GM23338 (cell line): ENCODE results near the gene PPIP5K2. TPM values are rescaled to one million over a fixed set of nuclear protein-coding genes. Genes with fewer than 3 reads are reported as not detected.

Source experiments
- ATAC-seq: fragments of 200-7000 bp; cut with Tn5 transposase; 3 replicates; pipeline ENCODE4 v1.9.1; 2020
- DNase-seq: peaks from one replicate; pipeline ENCODE4 v3.0.0-alpha.2; 2015; ENCODE audit warnings: low spot score
- H2AFZ ChIP-seq: fragments of 200-600 bp; sonication (generic); 2 replicates; pipeline ENCODE4 v1.8.0; 2016; ENCODE audit warnings: antibody characterized with exemption, mild to moderate bottlenecking, moderate library complexity
- H3F3A ChIP-seq: fragments of 200-600 bp; sonication (generic); replicated peaks from 2 replicates; pipeline ENCODE4 v1.8.0; 2017; ENCODE audit warnings: antibody characterized with exemption, mixed run types, low read depth
- H3K27ac ChIP-seq: fragments of 200-600 bp; sonication (generic); 2 replicates; pipeline ENCODE4 v1.6.1; 2016; ENCODE audit warnings: low read depth
- H3K27me3 ChIP-seq: fragments of 200-600 bp; sonication (generic); 2 replicates; pipeline ENCODE4 v1.8.0; 2016; ENCODE audit warnings: mild to moderate bottlenecking, mixed run types, moderate library complexity; ENCODE audit not compliant: insufficient read depth
- H3K36me3 ChIP-seq: fragments of 200-600 bp; sonication (generic); 2 replicates; pipeline ENCODE4 v1.8.0; 2016; ENCODE audit warnings: mild to moderate bottlenecking; ENCODE audit not compliant: insufficient read depth
- H3K4me1 ChIP-seq: fragments of 200-600 bp; sonication (generic); 2 replicates; pipeline ENCODE4 v1.8.0; 2016; ENCODE audit warnings: mild to moderate bottlenecking, moderate library complexity; ENCODE audit not compliant: insufficient read depth
- H3K4me2 ChIP-seq: fragments of 200-600 bp; sonication (generic); 2 replicates; pipeline ENCODE4 v1.7.1; 2017; ENCODE audit warnings: mixed run types
- H3K4me3 ChIP-seq: fragments of 200-600 bp; sonication (generic); 2 replicates; pipeline ENCODE4 v1.6.1; 2016; ENCODE audit warnings: mixed run types
- H3K79me2 ChIP-seq: fragments of 200-600 bp; sonication (generic); replicated peaks from 2 replicates; pipeline ENCODE4 v1.8.0; 2017; ENCODE audit warnings: mild to moderate bottlenecking; ENCODE audit not compliant: insufficient read depth
- H3K9me2 ChIP-seq: fragments of 200-600 bp; sonication (generic); 2 replicates; pipeline ENCODE4 v1.8.0; 2017; ENCODE audit not compliant: insufficient read depth
- H4K20me1 ChIP-seq: fragments of 200-600 bp; sonication (generic); replicated peaks from 2 replicates; pipeline ENCODE4 v1.8.0; 2017; ENCODE audit warnings: mild to moderate bottlenecking; ENCODE audit not compliant: insufficient read depth
- H3K27ac Mint-ChIP-seq: 2 replicates; pipeline ENCODE4 v1.8.0; 2020; ENCODE audit warnings: inconsistent platforms, mild to moderate bottlenecking, moderate library complexity, mixed read lengths
- H3K27me3 Mint-ChIP-seq: 3 replicates; pipeline ENCODE4 v1.8.0; 2022; ENCODE audit warnings: low read depth, mild to moderate bottlenecking, moderate library complexity, mixed read lengths, inconsistent platforms; ENCODE audit not compliant: insufficient read depth, poor library complexity
- H3K36me3 Mint-ChIP-seq: 3 replicates; pipeline ENCODE4 v1.8.0; 2021; ENCODE audit warnings: low read depth, mild to moderate bottlenecking, inconsistent platforms, moderate library complexity, mixed read lengths
- H3K4me1 Mint-ChIP-seq: 3 replicates; pipeline ENCODE4 v1.8.0; 2020; ENCODE audit warnings: mild to moderate bottlenecking, inconsistent platforms, mixed read lengths
- H3K4me3 Mint-ChIP-seq: 3 replicates; pipeline ENCODE4 v1.8.0; 2021; ENCODE audit warnings: moderate library complexity, mild to moderate bottlenecking, inconsistent platforms, mixed read lengths
- H3K9me3 Mint-ChIP-seq: 3 replicates; pipeline ENCODE4 v1.8.0; 2020; ENCODE audit warnings: moderate library complexity, mild to moderate bottlenecking, inconsistent platforms, mixed read lengths
- CREB1 ChIP-seq: fragments of 250-450 bp; sonication (Bioruptor Pico); IDR thresholded peaks from 2 replicates; pipeline ENCODE4 v1.5.0; 2020; ENCODE audit warnings: low read depth, mild to moderate bottlenecking, moderate library complexity
- CTCF ChIP-seq, 2 experiments: fragments of 200-600 bp in 1 of 2; sonication (generic) in 1 of 2; conservative IDR thresholded peaks; 2 replicates each; pipeline versions ENCODE4 v1.5.1 to v1.6.1; 2016 to 2017; ENCODE audit warnings: antibody characterized with exemption in 2 of 2, low read depth in 2 of 2, mild to moderate bottlenecking in 2 of 2, moderate library complexity in 1 of 2
- ETS1 ChIP-seq: IDR thresholded peaks from 2 replicates; pipeline ENCODE4 v1.6.1; 2016; ENCODE audit warnings: antibody characterized with exemption
- EZH2 ChIP-seq: fragments of 200-600 bp; sonication (generic); IDR thresholded peaks from one replicate; pipeline ENCODE4 v1.8.0; 2017; ENCODE audit warnings: antibody characterized with exemption, mild to moderate bottlenecking, low read depth; ENCODE audit not compliant: unreplicated experiment
- EZH2phosphoT487 ChIP-seq: fragments of 200-600 bp; sonication (generic); IDR thresholded peaks from one replicate; pipeline ENCODE4 v1.8.1; 2018; ENCODE audit warnings: antibody characterized with exemption; ENCODE audit not compliant: unreplicated experiment
- JUNB ChIP-seq: IDR thresholded peaks from one replicate; pipeline ENCODE4 v1.6.1; 2016; ENCODE audit warnings: antibody characterized with exemption; ENCODE audit not compliant: unreplicated experiment
- POLR2AphosphoS5 ChIP-seq: IDR thresholded peaks from 2 replicates; pipeline ENCODE4 v1.6.1; 2016; ENCODE audit warnings: antibody characterized with exemption, low read depth
- REST ChIP-seq: IDR thresholded peaks from one replicate; pipeline ENCODE4 v1.6.1; 2018; ENCODE audit warnings: antibody characterized with exemption; ENCODE audit not compliant: unreplicated experiment
- STAT1 ChIP-seq: IDR thresholded peaks from one replicate; pipeline ENCODE4 v1.6.1; 2016; ENCODE audit warnings: antibody characterized with exemption; ENCODE audit not compliant: unreplicated experiment
- ZNF114 ChIP-seq: fragments of 250-450 bp; sonication (Bioruptor Pico); IDR thresholded peaks from 2 replicates; pipeline ENCODE4 v1.5.0; 2020; ENCODE audit warnings: mild to moderate bottlenecking, moderate library complexity
- polyA plus RNA-seq: library from polyadenylated mRNA; unstranded; fragments of >200 nt; fragmentation: Nextera tagmentation; extraction: Ambion mirVana; gene quantifications from 2 replicates; pipeline ENCODE4 v1.2.1, GENCODE V29; 2016
- total RNA-seq: library from RNA; depleted of rRNA; stranded (reverse); fragments of >200 nt; shearing (Covaris generic); gene quantifications from 2 replicates; pipeline ENCODE4 v1.2.3, GENCODE V29; 2014

The PPIP5K2 gene
- total and polyA plus RNA-seq, 2 experiments from 2014 or later, result 41.7 to 45.4 TPM

GRCh38 chr5:103094737-103095136, 25.4 kb upstream of the PPIP5K2 start:
- TF ChIP-seq CREB1 (no peak), ZNF114 (CRISPR knock-in tag) (no peak), REST (no peak), JUNB (no peak), CTCF (conservative IDR thresholded peaks at IDR 0.05; ENCODE audit: low read depth in 2 of 2) (no peak), ETS1 (no peak), EZH2phosphoT487 (no peak), STAT1 (no peak), EZH2 (no peak), POLR2AphosphoS5 (no peak)
- Histone ChIP-seq H3K27me3 (no peaks in the 10 kb centered on the region), H3K36me3 (no peaks in the 10 kb centered on the region), H3K4me2 (no peak overlapping the region), H4K20me1 (no peaks in the 10 kb centered on the region), H2AFZ (no peak overlapping the region), H3K9me2 (no peaks in the 10 kb centered on the region), H3K79me2 (no peaks in the 10 kb centered on the region), H3F3A (no peaks in the 10 kb centered on the region), H3K4me1 (no peaks in the 10 kb centered on the region), H3K4me3 (no peak overlapping the region), H3K27ac (no peak overlapping the region)
- Mint-ChIP-seq H3K27ac (no peak overlapping the region), H3K9me3 (no peaks in the 10 kb centered on the region), H3K27me3 (peaks cover 2% of the 10 kb centered on the region), H3K4me3 (no peak overlapping the region), H3K36me3 (peaks cover 3% of the 10 kb centered on the region; the same call in 1 of the 3 replicates), H3K4me1 (no peaks in the 10 kb centered on the region)
- DNase-seq, result no peak
- ATAC-seq, result no peak

GRCh38 chr5:103098993-103099392, 21.1 kb upstream of the PPIP5K2 start:
- Histone ChIP-seq H3F3A (no peaks in the 10 kb centered on the region), H3K36me3 (no peaks in the 10 kb centered on the region), H3K4me2 (no peak overlapping the region), H2AFZ (no peak overlapping the region), H3K4me3 (no peak overlapping the region), H3K79me2 (no peaks in the 10 kb centered on the region), H3K27me3 (no peaks in the 10 kb centered on the region), H3K9me2 (no peaks in the 10 kb centered on the region), H3K4me1 (no peaks in the 10 kb centered on the region), H3K27ac (no peak overlapping the region), H4K20me1 (no peaks in the 10 kb centered on the region)
- TF ChIP-seq CREB1, result no peak
- no peak for TF ChIP-seq STAT1
- TF ChIP-seq JUNB, result no peak
- Mint-ChIP-seq H3K27ac (no peak overlapping the region), H3K27me3 (no peaks in the 10 kb centered on the region), H3K4me3 (no peak overlapping the region), H3K9me3 (no peaks in the 10 kb centered on the region), H3K36me3 (no peaks in the 10 kb centered on the region), H3K4me1 (no peaks in the 10 kb centered on the region)
- ATAC-seq, result no peak
- peak; percentile 56 for DNase-seq
